Measurements from ENCODE around the gene GNL2.
"Not testable (repeated sequence)": the region's sequence is repeated elsewhere in the genome, so short reads cannot be mapped to it uniquely, and the experiment has no call there.

GNL2 gene

DNA sequence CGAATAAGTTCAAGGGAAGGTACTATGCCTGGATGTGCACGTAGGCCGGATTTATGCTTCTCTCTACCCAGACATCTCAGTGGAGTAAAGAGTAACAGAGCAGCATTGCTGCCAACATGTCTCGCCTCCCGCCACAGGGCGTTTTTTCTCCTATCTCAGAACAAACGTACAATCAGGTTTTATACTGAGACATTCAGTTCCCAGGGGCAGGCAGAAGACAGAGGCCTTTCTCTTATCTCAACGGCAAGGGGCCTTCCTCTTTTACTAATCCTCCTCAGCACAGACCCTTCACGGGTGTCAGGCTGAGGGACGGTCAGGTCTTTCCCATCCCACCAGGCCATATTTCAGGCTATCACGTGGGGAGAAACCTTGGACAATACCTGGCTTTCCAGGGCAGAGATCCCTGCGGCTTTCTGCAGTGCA lies 35.8 kb downstream of the GNL2 start:
- not testable (repeated sequence) for DNase-seq (ENCODE audit: low spot score)

DNA sequence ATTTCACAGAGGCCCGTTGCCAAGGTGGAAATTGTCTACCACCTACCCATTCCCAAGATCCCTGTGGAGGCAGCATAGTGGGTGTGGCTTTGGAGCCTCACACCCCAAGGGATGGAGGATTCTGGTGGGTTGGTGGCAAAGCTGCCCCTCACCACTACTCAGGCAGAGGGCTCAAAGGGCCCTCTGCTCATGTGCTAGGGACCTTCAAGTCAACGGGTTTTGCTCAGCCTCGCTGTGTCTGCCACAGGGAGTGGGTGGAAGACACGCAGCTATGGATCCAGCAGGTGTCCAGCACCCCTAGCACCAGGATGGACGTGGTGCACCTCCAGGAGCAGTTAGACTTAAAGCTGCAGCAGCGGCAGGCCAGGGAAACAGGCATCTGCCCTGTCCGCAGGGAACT lies 36.7 kb downstream of the GNL2 start:
- DNase-seq (ENCODE audit: low spot score): no peak

- no peak for DNase-seq (ENCODE audit: low spot score)
Measured at GRCh38 chr1:37558411-37558810, 37.3 kb downstream of the GNL2 start.

GRCh38 chr1:37557402-37557801 lies 38.3 kb downstream of the GNL2 start:
- no peak for DNase-seq (ENCODE audit: low spot score)

DNA sequence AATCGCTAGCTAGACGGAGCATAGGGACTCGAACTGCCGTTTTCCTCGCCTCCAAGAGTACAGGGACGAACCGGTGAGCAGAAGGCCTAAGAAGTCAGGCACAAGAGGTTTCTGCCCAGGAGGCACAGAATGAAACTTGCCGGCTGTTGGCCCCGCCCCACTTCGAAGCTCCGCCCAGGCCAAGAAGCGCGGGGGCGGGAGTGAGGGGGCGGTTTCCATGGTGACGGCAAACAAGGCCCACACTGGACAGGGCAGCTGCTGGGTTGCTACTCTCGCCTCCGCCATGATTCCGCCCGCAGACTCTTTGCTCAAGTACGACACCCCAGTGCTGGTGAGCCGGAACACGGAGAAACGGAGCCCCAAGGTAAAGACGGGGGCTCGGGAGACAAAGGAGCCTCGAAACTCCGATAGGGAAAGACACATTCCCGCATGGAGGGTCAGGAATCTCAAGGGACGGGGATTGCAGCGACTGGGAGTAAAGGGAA lies 39.0 kb downstream of the GNL2 start, which contains the start of gene DNALI1:
Gene DNALI1 (plus strand): TSS at position 229 of the 485 bp plus-strand sequence. CDS start 55 bp downstream, at position 284.
- no peak for DNase-seq (ENCODE audit: low spot score)

DNA sequence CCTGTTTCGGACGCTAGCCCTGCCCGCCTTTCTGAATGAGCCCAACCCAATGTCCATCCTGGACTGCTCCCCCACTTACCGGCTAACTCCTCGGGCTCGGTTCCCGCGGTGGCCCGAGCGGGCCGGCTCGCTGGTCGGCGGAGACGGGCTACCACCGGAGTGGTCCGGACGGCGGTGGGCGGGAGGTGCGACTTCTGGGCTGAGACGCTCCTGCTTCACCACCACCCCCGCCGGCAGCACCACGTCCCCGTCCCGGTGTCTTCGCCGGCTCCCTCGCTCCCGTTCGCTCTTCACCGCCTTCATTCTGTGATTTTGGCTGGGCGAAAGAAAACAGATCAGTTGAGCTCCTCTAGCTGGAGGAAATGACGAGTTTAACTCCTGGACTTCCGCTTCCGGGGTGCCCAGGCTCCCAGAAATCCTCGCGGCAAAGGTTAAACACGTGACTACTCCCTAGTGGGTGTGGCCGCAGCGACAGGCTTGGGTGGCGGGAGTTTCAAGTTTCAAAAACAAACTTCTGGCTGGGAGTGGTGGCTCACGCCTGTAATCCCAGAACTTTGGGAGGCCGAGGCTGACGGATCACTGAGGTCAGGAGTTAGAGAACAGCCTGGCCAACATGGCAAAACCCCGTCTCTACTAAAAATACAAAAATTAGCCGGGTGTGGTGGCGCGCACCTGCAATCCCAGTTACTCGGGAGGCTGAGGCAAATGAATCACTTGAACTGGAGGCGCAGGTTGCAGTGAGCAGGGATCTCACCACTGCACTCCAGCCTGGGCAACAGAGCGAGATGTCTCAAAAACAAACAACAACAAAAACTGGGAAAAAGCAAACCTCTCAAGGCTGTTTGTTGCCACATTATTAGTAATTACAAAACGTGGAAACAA lies 41.6 kb downstream of the GNL2 start, which contains the start of gene SNIP1:
Gene SNIP1 (minus strand): TSS at position 367 of the 882 bp plus-strand sequence. CDS start 64 bp downstream, at position 303.
- peak; percentile 92 for DNase-seq (ENCODE audit: low spot score)

DNA sequence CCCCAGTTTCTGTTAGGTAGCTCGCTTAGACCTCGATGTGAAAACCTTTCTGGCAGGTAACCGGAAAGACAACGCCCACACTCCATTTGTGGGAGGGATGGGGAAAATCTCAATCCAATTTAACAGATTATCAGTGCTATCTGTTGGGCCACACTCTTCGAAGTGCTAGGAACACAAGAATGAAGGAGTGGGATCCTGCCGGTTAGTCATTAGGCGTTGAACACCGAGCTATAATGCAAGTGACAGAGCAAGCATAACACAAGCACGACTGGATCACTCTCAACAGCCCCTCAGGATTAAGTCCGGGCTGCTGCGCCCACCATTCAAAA lies 42.2 kb downstream of the GNL2 start:
- no peak for DNase-seq (ENCODE audit: low spot score)

DNA sequence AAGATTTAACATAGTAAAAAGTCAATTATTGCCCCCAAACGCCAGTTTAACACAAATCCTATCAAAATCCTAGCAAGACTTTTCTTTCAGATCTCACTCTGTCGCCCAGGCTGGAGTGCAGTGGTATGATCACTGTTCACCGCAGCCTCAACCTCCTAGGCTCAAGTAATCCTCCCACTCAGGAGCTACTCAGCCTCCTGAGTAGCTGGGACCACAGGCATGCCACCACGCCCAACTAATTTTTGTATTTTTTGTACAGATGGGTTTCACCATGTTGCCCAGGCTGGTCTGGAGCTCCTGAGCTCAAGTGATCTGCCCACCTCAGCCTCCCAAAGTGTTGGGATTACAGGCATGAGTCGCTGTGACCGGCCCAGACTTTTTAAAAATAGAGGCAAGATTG lies 46.4 kb downstream of the GNL2 start:
- no peak for DNase-seq (ENCODE audit: low spot score)

DNA sequence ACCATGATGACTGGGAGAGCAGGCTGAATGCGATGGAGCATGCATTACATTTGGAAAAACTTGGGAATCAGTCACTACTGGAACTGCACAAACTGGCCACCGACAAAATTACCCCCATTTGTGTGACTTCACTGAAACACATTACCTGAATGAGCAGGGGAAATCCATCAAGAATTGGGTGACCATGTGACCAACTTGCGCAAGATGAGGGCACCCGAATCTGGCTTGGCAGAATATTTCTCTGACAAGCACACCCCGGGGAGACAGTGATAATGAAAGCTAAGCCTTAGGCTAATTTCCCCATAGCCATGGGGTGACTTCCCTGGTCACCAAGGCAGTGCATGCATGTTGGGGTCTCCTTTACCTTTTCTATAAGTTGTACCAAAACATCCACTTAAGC lies 50.7 kb downstream of the GNL2 start:
- no peak for DNase-seq (ENCODE audit: low spot score)

DNA sequence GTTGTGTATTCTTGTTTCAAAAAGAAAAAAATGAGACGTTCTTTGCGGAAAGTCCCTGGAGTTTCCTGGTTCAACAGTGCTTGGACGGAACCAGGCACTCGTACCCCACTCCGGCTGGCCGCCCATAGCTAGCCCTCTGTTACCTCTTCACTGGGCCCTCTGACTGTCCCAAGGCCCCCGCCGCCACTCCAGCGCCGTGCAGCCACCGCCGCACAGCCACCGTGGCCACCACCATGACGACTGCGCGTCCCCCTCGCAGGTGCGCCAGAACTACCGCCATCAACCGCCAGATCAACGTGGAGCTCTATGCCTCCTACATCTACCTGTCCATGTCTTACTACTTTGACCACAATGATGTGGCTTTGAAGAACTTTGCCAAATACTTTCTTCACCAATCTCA lies 51.2 kb downstream of the GNL2 start:
- DNase-seq (ENCODE audit: low spot score): no peak

GRCh38 chr1:37540036-37540785 lies 55.5 kb downstream of the GNL2 start:
- DNase-seq (ENCODE audit: low spot score): no peak

GRCh38 chr1:37539154-37539553 lies 56.6 kb downstream of the GNL2 start:
- not testable (repeated sequence) for DNase-seq (ENCODE audit: low spot score)

GRCh38 chr1:37537378-37537777 lies 58.4 kb downstream of the GNL2 start:
- no peak for DNase-seq (ENCODE audit: low spot score)

GRCh38 chr1:37533317-37534093 lies 62.2 kb downstream of the GNL2 start:
- no peak for DNase-seq (ENCODE audit: low spot score)

- not testable (repeated sequence) for DNase-seq (ENCODE audit: low spot score)
Measured at GRCh38 chr1:37532418-37533156, 63.1 kb downstream of the GNL2 start.

DNA sequence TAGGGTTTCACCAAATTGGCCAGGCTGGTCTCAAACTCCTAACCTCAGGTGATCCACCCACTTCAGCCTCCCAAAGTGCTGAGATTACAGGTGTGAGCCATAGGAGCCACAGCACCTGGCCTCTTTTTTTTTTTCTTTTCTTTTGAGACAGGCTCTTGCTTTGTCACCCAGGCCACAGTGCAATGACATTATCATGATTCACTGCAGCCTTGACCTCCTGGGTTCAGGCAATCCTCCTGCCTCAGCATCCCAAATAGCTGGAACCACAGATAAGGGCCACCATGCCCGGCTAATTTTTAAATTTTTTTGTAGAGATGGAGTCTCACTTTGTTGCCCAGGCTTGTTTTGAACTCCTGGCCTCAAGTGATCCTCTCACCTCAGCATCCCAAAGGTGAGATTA lies 65.8 kb downstream of the GNL2 start:
- not testable (repeated sequence) for DNase-seq (ENCODE audit: low spot score)

- DNase-seq (ENCODE audit: low spot score): no peak
Measured at GRCh38 chr1:37519613-37520012, 76.1 kb downstream of the GNL2 start.

GRCh38 chr1:37518929-37519328 lies 76.8 kb downstream of the GNL2 start:
- peak; percentile 40 for DNase-seq (ENCODE audit: low spot score)

- DNase-seq (ENCODE audit: low spot score): not testable (repeated sequence)
Measured at GRCh38 chr1:37518241-37518640, 77.5 kb downstream of the GNL2 start.

GRCh38 chr1:37517569-37517968 lies 78.2 kb downstream of the GNL2 start:
- DNase-seq (ENCODE audit: low spot score): no peak
